Kidney tubule cell (primary cell): ENCODE measurements around the gene TACC2.

Experiments used
- DNase-seq: peaks from one replicate; pipeline ENCODE4 v3.0.0-alpha.2; 2018; ENCODE audit warnings: low spot score

TACC2 gene

DNA sequence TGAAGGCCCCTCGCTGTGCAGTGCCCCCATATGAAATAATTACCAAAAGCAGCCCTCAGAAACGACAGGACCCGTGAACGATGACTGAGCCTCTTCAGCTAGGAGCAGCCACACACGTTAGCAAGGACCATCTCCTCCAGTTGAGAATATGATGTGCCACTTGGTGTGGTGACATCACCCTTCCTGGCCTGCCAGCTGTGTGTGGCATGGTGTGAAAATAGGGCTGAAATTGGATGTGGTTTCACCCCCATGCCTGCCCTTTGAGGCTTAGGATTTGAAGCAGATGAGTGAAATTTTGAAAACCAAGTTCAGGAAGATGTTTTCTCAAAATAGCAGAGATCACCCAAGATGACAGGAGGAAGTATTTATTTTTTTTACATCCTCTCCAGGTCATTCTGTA, 233.0 kb downstream of the TACC2 start:
- DNase-seq: no peak

DNA sequence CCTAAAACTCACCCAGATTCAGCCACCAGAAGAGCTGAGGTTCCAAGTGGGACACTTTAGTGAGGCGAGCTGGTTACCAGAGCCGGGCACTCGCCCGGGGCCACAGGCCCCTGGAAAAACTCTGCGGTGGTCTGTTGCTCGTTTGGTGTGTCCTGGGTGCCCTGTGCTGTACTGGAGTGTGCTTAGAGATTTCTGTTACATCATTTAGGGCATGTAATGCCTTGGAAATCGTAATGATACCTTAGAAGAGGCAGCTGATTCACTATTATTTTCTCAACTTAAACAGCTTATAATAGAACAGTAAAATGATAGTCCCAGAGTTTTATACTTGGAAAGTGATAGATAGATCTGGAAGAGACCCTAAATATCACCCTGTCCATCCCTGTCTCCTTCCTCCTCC, 233.7 kb downstream of the TACC2 start:
- no peak for DNase-seq

- DNase-seq: no peak
Measured at GRCh38 chr10:122224159-122224558, 235.2 kb downstream of the TACC2 start.

DNA sequence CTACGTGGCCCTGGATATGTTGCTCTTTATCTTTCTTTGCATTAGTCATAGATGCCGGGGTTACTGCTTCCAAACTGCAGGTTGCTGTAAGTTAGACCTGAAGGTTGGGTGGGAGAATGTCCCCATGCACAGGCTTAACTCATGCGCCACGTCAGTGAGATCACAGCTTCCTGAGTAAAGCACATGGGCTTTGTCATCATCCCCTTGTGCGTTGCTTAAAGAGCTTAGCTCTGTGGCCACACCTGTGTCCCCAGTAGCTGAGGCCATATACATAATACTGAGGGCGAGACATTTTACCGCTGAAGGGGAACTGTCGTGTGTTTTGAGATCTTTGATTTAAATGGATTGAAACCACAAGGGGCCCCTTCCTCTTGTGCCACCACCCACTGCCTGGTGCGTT, 236.4 kb downstream of the TACC2 start:
- no peak for DNase-seq

DNA sequence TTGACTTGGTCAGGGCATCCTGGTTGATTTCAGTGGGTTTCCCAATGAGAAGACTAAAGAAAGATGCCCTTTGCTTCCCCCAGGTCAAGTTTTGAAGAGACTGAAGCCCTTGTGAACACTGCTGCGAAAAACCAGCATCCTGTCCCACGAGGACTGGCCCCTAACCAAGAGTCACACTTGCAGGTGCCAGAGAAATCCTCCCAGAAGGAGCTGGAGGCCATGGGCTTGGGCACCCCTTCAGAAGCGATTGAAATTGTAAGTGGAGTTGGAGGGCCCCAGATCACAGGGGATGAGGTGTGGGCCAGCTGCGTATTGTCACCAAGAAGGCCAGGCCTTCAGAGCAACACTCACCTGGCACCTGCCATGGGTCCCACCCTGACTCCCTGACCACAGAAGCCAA, 238.8 kb downstream of the TACC2 start:
- no peak for DNase-seq

DNA sequence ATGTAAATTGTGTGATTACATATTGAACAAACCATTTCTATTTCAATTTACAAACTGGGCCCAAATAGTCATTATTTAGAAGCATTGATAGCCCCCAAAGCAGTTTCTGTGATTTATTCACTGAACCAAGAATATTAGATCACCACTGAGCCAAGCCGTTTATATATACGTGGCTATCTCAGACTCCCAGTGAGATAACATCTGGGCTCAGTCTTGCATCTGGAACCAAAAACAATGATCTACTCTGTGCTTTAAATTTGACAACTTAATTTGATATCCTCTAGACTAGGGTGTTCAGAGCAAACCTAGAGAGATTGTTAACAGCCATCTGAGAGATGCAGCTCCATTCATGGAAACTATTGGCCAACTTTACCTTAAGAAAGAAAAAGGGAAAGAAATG, 240.7 kb downstream of the TACC2 start:
- no peak for DNase-seq

- no peak for DNase-seq
Measured at GRCh38 chr10:122230222-122230621, 241.3 kb downstream of the TACC2 start.

DNA sequence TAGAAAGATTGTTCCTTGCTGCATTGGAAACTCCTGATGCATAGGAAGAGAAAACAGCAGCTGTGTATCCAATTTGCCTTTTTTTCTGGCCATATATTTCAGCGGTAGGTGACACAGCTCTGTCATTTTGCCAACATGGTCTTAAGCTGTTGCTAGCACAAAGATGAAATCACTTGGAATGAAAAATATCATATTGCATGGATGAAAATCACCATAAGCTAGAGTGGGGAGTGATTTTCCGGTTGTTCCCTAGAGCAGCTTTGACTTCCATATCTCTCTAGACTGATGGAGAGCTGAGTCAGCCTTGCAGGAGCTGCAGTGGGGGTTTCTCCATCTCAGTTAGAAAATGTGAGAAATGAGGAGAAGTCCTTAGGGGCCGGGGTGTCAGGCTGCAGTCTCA, 243.8 kb downstream of the TACC2 start:
- DNase-seq: no peak

DNA sequence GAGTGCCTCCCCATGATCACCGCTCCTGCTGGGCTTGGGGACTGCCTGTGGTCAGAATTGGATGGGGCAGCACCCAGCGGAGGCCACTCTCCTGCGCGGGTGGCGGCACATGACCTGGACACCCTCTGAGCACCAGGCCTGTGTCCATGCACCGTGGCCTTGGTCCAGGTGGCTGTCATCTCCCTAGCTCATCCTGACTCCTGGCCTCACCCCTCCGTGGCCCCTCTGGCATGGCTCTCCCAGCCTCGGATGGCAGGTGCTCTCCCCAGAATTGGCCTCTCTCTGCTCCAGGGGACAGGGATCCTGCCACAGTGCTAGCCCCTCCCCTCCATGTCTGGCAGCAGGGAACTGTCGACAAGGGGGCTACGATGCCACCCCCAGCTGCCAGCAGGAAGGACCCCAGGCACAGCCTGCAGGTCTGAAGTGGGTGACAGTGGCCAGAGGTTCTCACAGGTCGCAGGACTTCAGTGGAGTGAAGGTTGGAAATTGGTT, 244.9 kb downstream of the TACC2 start:
- DNase-seq: no peak

GRCh38 chr10:122234416-122234815, 245.5 kb downstream of the TACC2 start:
- no peak for DNase-seq

DNA sequence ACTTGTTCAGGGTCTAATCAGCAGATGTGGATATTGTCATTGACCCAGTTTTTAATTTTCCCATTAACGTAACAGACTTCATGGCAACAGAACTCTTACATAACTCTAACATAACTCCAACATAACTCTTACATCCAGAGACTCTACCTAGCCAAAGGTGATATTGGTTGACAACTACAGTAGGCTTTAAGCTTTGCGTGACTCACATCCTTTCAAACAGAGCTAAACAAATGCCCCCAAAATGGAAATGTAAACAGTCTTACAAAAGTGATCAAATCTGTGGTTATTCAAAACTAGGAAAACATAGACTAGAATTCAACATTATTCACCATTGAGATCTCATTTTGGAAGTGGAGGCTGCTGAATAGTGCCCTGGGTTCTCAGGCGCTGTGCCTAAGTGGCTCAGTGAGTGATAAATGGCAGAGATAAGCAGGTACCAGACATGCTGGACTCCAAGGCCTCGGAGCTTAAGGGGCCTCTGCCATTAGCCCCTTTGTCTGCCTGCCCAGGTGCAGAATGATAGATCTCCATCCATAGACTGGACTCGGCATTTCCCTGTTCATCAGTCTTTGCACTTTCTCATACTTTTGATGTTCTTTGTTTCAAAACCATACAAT, 247.8 kb downstream of the TACC2 start:
- no peak for DNase-seq

DNA sequence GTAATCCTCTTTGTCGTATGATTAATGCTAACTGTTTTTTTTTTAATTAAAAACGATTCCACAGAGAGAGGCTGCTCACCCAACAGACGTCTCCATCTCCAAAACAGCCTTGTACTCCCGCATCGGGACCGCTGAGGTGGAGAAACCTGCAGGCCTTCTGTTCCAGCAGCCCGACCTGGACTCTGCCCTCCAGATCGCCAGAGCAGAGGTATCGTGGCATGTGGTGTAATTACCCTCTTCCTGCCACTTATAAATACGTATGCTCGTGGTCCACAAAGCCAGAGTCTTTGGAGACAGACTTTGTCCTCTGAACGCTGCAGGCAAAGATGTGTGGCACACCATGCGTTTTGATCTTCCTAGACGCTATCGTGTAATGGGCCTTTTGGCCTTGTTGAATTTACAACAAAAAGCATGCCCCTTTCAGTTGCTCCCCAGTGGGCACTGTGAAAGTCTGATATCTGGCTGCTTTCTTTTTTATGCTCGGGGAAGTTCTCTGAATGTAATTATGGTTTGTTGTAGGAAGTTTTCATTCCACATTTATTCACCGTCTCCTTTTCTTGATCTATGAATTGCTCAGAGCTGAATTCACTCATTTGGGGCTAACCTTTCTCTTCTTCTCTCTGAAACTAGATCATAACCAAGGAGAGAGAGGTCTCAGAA, 248.5 kb downstream of the TACC2 start:
- no peak for DNase-seq

DNA sequence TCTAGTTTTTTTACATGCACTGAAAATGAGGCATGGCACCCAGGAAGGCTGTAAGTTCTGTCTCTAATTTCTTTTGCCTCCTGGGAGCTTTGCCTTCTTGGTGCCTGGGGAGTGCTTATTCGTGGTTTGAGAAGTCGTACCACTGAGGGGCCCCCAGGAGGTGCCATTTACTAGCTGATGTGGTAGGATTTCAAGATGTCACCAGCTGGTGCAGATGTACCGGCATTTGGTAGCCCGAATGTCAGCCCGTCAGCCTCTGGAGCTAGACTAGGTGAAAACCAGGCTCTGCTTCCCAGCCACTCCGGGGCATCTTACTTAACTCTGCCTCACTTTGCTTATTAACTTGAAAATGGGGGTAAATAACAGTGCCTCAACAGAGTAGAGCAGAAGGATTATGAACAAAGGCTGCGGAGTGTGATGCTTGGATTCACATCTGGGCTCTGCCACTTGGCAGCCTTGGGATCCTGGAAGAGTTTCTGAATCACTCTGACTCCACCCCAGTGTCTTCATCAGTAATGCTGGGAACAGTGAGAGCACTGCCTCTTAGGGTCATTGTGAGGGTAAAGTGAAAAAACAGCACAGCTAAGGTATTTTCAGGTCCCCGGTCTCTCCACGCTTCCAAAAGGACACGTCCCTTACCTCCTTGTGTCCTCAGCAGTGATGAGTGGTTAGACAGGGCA, 250.8 kb downstream of the TACC2 start:
- DNase-seq: no peak

DNA sequence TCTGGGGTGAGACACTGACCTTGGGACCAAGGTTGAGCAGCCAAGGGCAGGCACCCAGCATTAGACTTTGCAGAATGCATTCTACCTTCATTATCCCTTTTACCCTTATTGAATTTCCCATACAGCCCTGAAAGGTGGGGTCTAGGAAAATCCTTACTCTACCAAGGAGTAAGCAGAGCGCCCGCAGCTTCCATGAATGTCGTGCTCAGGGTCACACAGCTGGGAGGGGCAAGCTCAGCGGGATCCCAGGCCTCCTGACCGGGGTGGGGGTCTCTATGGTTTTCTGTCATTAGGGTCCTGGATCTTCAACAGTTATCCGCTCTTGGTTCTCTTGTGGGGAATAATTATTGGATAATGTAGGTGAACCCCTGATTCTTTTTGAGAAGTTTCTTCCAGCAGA, 251.4 kb downstream of the TACC2 start:
- DNase-seq: no peak

DNA sequence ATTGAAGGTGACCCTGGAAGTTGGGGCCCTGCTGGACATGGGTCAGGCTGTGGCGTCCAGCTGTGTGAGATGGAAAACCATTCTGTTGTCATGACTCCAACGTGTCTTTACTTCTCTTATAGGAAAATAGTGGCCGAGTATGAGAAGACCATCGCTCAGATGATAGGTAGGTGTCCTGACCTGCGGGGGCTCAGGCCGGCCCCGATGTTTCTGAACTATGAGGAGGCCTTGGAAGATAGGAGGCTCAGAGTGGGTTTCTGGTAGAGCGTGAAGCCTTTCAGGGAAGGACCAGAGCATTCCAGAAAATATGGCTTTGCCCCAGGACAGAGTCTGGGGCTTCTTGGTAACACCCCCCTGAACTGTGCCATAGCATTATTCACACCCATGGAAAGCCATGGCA, 252.9 kb downstream of the TACC2 start:
- no peak for DNase-seq

- DNase-seq: no peak
Measured at GRCh38 chr10:122243550-122243949, 254.6 kb downstream of the TACC2 start.

DNA sequence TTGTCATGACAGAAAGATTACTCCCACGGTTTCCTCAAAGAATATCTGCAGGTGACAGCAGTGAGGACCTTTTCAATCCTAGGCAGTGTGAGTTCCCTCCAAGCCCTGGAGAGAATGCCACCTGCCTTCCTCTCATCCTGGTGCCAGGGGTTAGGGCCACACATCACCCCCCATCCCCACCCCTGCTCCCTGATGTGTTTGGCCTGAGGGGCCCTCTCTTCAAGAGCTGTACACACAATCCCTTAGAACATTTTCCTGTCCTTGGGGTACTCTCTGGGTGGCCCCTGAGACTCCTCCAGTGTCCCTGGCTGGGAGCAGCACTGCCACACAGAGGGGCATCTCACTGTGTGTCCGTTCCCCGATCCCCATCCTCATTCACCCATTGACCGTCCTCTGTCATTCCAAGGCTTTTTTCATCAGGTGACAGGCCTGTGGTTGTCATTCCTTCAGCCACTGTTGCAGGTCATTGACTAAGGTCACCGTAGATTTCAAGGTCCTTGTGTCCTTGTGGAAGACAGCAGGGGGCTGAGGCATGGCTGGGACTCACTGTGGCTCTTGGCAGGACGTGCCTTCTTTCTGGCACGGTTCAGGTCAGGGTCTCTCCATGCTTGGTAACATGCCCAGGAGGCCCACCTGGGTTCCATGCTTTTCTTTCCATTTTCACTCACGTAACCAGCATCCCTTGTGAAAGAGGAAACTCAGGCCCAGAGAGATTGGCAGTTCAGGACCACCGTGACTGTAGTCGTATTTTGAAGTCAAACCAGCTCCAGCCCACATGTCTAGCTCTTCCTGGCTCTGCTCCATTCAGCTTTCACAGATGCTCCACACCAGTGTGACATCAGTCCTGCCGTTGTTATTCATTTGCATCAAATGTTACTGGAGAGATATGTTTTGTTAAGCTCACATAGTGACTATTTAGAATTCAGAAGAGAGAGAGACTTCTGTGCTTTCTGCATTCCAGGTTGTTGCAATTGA, 255.3 kb downstream of the TACC2 start:
- DNase-seq: no peak

GRCh38 chr10:122245136-122245535, 256.2 kb downstream of the TACC2 start:
- DNase-seq: no peak

- DNase-seq: no peak
Measured at GRCh38 chr10:122245897-122246296, 256.9 kb downstream of the TACC2 start.

GRCh38 chr10:122246830-122247520, 258.0 kb downstream of the TACC2 start:
- DNase-seq: no peak
